ENCODE data around the gene RAB7A.
A peak's percentile ranks its signal among the peaks of the same experiment; 100 is the strongest.

- no peak for TF ChIP-seq POLR2A (IDR thresholded peaks at IDR 0.05)
- TF ChIP-seq CTCF (IDR thresholded peaks at IDR 0.05), result peak in 5 of 6 experiments; percentile 26 to 73 (median 54)
Measured at GRCh38 chr3:128787256-128788253, 61.6 kb downstream of the RAB7A start.
